ENCODE results near the gene GABRB3. TPM values are rescaled to one million over a fixed set of nuclear protein-coding genes. Genes with fewer than 3 reads are reported as not detected.

GABRB3 gene
- 1.8 and 3.4 TPM in 2 replicates for total RNA-seq
- polyA plus RNA-seq: 1.3 and 1.8 TPM in 2 replicates

GRCh38 chr15:26772154-26773066 is at the start of gene GABRB3:
Gene GABRB3, minus strand, starts transcription at chr15:26773066.
- H4K20me1 ChIP-seq (ENCODE audit: insufficient read depth, poor library complexity, severe bottlenecking): no peaks in the 10 kb centered on the region
- peak within 1 kb of the TSS; percentile 49 for H3K4me3 ChIP-seq
- H3K27ac ChIP-seq: no peak within 1 kb of the TSS
- 1% methylated on average over 29 of the region's 112 CpGs for WGBS (ENCODE audit: low lambda C conversion rate, missing lambda C conversion rate)
- TF ChIP-seq CTCF (IDR thresholded peaks at IDR 0.05; ENCODE audit: poor library complexity) (no peak), EZH2phosphoT487 (IDR thresholded peaks at IDR 0.05; ENCODE audit: low read depth, severe bottlenecking, unreplicated experiment) (no peak), EZH2 (IDR thresholded peaks at IDR 0.05; ENCODE audit: borderline replicate concordance) (no peak)
- no peaks in the 10 kb centered on the region for H3K9me2 ChIP-seq (replicated peaks; ENCODE audit: insufficient read depth)
- H3K36me3 ChIP-seq (replicated peaks; ENCODE audit: insufficient read depth, low read depth): no peaks in the 10 kb centered on the region
- no peak within 1 kb of the TSS for H2AFZ ChIP-seq
- no peaks in the 10 kb centered on the region for H3K79me2 ChIP-seq
- H3K9me3 ChIP-seq (ENCODE audit: low read depth): no peaks in the 10 kb centered on the region
- DNase-seq (ENCODE audit: low spot score): no peak
- peak within 1 kb of the TSS; percentile 87 for H3K4me2 ChIP-seq
- H3K27me3 ChIP-seq: peaks cover 58% of the 10 kb centered on the region
- H3K4me1 ChIP-seq (ENCODE audit: insufficient read depth): no peaks in the 10 kb centered on the region

GRCh38 chr15:26807517-26808427 is 34.9 kb upstream of the GABRB3 start:
- Histone ChIP-seq H3K36me3 (replicated peaks; ENCODE audit: insufficient read depth, low read depth) (no peaks in the 10 kb centered on the region), H3K27me3 (no peaks in the 10 kb centered on the region), H3K9me3 (ENCODE audit: low read depth) (no peaks in the 10 kb centered on the region), H3K9me2 (replicated peaks; ENCODE audit: insufficient read depth) (no peaks in the 10 kb centered on the region), H3K79me2 (no peaks in the 10 kb centered on the region), H2AFZ (no peak overlapping the region), H4K20me1 (ENCODE audit: insufficient read depth, poor library complexity, severe bottlenecking) (no peaks in the 10 kb centered on the region), H3K4me3 (no peak overlapping the region), H3K4me2 (no peak overlapping the region), H3K27ac (no peak overlapping the region), H3K4me1 (ENCODE audit: insufficient read depth) (no peaks in the 10 kb centered on the region)
- TF ChIP-seq CTCF (IDR thresholded peaks at IDR 0.05; ENCODE audit: poor library complexity) (no peak), EZH2 (IDR thresholded peaks at IDR 0.05; ENCODE audit: borderline replicate concordance) (no peak), EZH2phosphoT487 (IDR thresholded peaks at IDR 0.05; ENCODE audit: low read depth, severe bottlenecking, unreplicated experiment) (no peak)
- no peak for DNase-seq (ENCODE audit: low spot score)
- WGBS (ENCODE audit: low lambda C conversion rate, missing lambda C conversion rate): 75% methylated on average over 15 of the region's 15 CpGs

GRCh38 chr15:26806574-26806973 is 33.7 kb upstream of the GABRB3 start:
- TF ChIP-seq CTCF (IDR thresholded peaks at IDR 0.05; ENCODE audit: poor library complexity): no peak
- no peak for TF ChIP-seq EZH2phosphoT487 (IDR thresholded peaks at IDR 0.05; ENCODE audit: low read depth, severe bottlenecking, unreplicated experiment)
- TF ChIP-seq EZH2 (IDR thresholded peaks at IDR 0.05; ENCODE audit: borderline replicate concordance): no peak
- Histone ChIP-seq H3K4me1 (ENCODE audit: insufficient read depth) (no peaks in the 10 kb centered on the region), H3K9me2 (replicated peaks; ENCODE audit: insufficient read depth) (no peaks in the 10 kb centered on the region), H3K4me3 (no peak overlapping the region), H3K9me3 (ENCODE audit: low read depth) (no peaks in the 10 kb centered on the region), H2AFZ (no peak overlapping the region), H3K27ac (no peak overlapping the region), H3K4me2 (no peak overlapping the region), H3K27me3 (no peaks in the 10 kb centered on the region), H4K20me1 (ENCODE audit: insufficient read depth, poor library complexity, severe bottlenecking) (no peaks in the 10 kb centered on the region), H3K79me2 (no peaks in the 10 kb centered on the region), H3K36me3 (replicated peaks; ENCODE audit: insufficient read depth, low read depth) (no peaks in the 10 kb centered on the region)
- no peak for DNase-seq (ENCODE audit: low spot score)
- 90% methylated on average over 5 of the region's 5 CpGs for WGBS (ENCODE audit: low lambda C conversion rate, missing lambda C conversion rate)
